Thoracic aorta (tissue), 2 donors: Measurements from ENCODE around the gene RMND5B. TPM values are rescaled to one million over a fixed set of nuclear protein-coding genes. Genes with fewer than 3 reads are reported as not detected.

Source experiments
- ATAC-seq: fragments of 150-250 bp; one replicate; pipeline ENCODE4 v1.8.0; 2017; ENCODE audit warnings: low read depth; ENCODE audit not compliant: insufficient number of reproducible peaks, low FRiP score
- DNase-seq: peaks from one replicate; pipeline ENCODE4 v3.0.0-alpha.2; 2020; ENCODE audit warnings: low spot score
- H3K27ac ChIP-seq, 2 donors: fragments of 200-600 bp; sonication (generic); 1 replicate in 1 of 2; 2 replicates in 1 of 2; pipeline ENCODE4 v1.5.1; 2016; ENCODE audit warnings: mild to moderate bottlenecking in 2 of 2, moderate library complexity in 2 of 2
- H3K27me3 ChIP-seq: fragments of 200-600 bp; sonication (generic); replicated peaks from 2 replicates; pipeline ENCODE4 v1.6.0; 2016; ENCODE audit warnings: mild to moderate bottlenecking; ENCODE audit not compliant: insufficient read depth
- H3K36me3 ChIP-seq: fragments of 200-600 bp; sonication (generic); one replicate; pipeline ENCODE4 v1.5.1; 2016
- H3K4me1 ChIP-seq, 2 donors: fragments of 200-600 bp; sonication (generic); 1 replicate in 1 of 2; 2 replicates in 1 of 2; pipeline versions ENCODE4 v1.5.1 to v1.6.0; 2016; ENCODE audit warnings: low read depth in 2 of 2, mild to moderate bottlenecking in 1 of 2; ENCODE audit not compliant: control insufficient read depth in 1 of 2
- H3K4me3 ChIP-seq: fragments of 200-600 bp; sonication (generic); 2 replicates; pipeline ENCODE4 v1.5.1; 2016; ENCODE audit warnings: mild to moderate bottlenecking
- H3K9me3 ChIP-seq: fragments of 200-600 bp; sonication (generic); 2 replicates; pipeline ENCODE4 v1.5.1; 2016
- CTCF ChIP-seq: fragments of 200-600 bp; sonication (generic); IDR thresholded peaks from one replicate; pipeline ENCODE4 v1.5.1; 2019; ENCODE audit warnings: antibody characterized with exemption
- total RNA-seq, 2 donors: library from RNA; depleted of rRNA; stranded (reverse); fragments of >200 nt; gene quantifications; one replicate each; pipeline versions ENCODE4 v1.1.0 to v1.2.3, GENCODE V29; 2016

Gene RMND5B
- total RNA-seq, 2 donors from 2014 or later = 45.0 to 59.4 TPM

DNA sequence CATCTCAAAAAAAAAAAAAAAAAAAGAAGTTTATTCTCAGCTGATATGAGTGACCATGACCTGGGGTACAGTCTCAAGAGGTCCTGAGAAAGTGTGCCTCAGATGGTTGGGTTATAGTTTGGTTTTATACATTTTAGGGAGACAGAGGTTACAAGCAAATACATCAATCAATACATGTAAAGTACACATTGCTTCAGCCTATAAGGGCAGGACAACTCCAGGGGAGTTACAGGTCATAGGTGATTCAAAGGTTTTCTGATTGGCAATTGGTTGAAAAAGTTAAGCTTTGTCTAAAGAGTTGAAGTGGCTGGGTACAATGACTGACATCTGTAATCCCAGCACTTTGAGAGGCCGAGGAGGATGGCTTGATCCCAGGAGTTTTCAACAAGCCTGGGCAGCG, 58.6 kb downstream of the RMND5B start:
- Histone ChIP-seq H3K27ac (no peak overlapping the region), H3K36me3 (no peaks in the 10 kb centered on the region), H3K4me1 (no peaks in the 10 kb centered on the region), H3K4me3 (no peak overlapping the region), H3K9me3 (no peaks in the 10 kb centered on the region), H3K27me3 (no peaks in the 10 kb centered on the region)
- TF ChIP-seq CTCF = no peak
- ATAC-seq (no peak), DNase-seq (no peak)

DNA sequence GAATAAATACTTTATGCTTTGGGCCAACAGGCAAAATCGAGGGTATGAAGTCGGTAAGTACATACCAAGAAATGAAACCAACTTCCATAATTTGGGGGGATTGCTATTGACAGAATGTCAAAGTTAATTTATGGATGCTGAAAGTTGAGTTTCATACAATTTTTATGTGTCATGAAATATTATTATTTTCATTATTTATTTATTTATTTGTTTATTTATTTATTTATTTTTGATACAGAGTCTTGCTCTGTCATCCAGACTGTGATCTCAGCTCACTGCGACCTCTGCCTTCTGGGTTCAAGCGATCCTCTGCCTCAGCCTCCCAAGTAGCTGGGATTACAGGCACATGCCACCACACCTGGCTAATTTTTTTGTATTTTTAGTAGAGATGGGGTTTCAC, 60.8 kb downstream of the RMND5B start:
- H3K27ac ChIP-seq = no peak overlapping the region
- H3K36me3 ChIP-seq = no peaks in the 10 kb centered on the region
- no peak for DNase-seq
- ATAC-seq = no peak
- no peaks in the 10 kb centered on the region for H3K4me1 ChIP-seq
- no peaks in the 10 kb centered on the region for H3K9me3 ChIP-seq
- no peaks in the 10 kb centered on the region for H3K27me3 ChIP-seq
- no peak overlapping the region for H3K4me3 ChIP-seq
- TF ChIP-seq CTCF = no peak

DNA sequence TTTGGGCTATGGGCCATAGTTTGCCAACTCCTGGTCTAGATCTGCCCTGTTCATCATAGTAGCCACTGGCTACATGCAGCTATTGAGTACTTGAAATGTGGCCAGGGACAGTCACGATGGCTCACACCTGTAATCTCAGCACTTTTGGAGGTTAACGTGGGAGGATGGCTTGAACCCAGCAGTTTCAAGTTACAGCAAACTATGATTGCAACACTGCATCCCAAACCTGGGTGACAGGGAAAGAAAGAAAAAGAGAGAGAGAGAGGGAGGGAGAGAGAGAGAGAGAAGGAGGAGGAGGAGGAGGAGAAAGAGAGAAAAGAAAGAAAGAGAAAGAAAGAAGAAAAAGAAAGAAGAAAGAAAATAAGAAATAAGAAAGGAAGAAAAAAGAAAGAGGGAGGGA, 61.4 kb downstream of the RMND5B start:
- Histone ChIP-seq H3K4me3 (no peak overlapping the region), H3K4me1 (no peaks in the 10 kb centered on the region), H3K27ac (no peak overlapping the region), H3K9me3 (no peaks in the 10 kb centered on the region), H3K36me3 (no peaks in the 10 kb centered on the region), H3K27me3 (no peaks in the 10 kb centered on the region)
- ATAC-seq = no peak
- TF ChIP-seq CTCF = no peak
- no peak for DNase-seq

GRCh38 chr5:178192787-178193186, 62.0 kb downstream of the RMND5B start:
- no peaks in the 10 kb centered on the region for H3K27me3 ChIP-seq
- no peaks in the 10 kb centered on the region for H3K4me1 ChIP-seq
- TF ChIP-seq CTCF = no peak
- H3K9me3 ChIP-seq = no peaks in the 10 kb centered on the region
- H3K36me3 ChIP-seq = no peaks in the 10 kb centered on the region
- DNase-seq (no peak), ATAC-seq (no peak)
- H3K4me3 ChIP-seq = no peak overlapping the region
- no peak overlapping the region for H3K27ac ChIP-seq

GRCh38 chr5:178193251-178193809, 62.5 kb downstream of the RMND5B start:
- DNase-seq = no peak
- Histone ChIP-seq H3K4me1 (no peaks in the 10 kb centered on the region), H3K4me3 (no peak overlapping the region), H3K27ac (no peak overlapping the region), H3K36me3 (no peaks in the 10 kb centered on the region), H3K9me3 (no peaks in the 10 kb centered on the region), H3K27me3 (no peaks in the 10 kb centered on the region)
- TF ChIP-seq CTCF = no peak
- no peak for ATAC-seq
